Measurements from ENCODE around the gene PTPRM. TPM values are rescaled to one million over a fixed set of nuclear protein-coding genes. Genes with fewer than 3 reads are reported as not detected.
A peak's percentile ranks its signal among the peaks of the same experiment; 100 is the strongest.

Gene PTPRM
- total RNA-seq, 1 experiment from 2014 or later: 6.2 TPM

DNA sequence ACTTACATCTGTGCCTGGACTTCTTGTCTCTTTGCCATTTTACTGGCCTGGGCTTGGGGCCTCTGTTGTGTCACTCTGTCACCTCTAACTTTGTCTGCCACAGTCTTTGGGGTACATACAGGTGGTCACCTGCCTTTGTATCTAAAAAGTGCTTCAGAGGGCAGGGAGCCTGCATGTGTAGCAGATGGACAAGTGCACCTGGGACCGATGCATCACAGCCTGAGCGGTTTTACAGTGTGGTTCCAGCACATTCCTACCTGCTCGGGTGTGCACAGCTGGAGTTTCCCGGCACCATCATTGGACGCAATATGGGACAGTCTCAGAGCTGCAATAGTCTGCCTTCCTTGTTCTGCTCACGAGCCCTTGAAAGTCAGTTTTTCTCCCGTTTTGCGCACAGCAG lies 792.4 kb downstream of the PTPRM start:
- no CpG with 5 or more reads among the region's 8 CpGs for WGBS (ENCODE audit: extremely low coverage, insufficient read length, low lambda C conversion rate)
- Histone ChIP-seq H3K14ac (ENCODE audit: insufficient read depth, low read length) (no peak overlapping the region), H3K9me3 (ENCODE audit: control insufficient read depth, low read depth, low read length) (no peaks in the 10 kb centered on the region), H3K27ac (ENCODE audit: insufficient read length, low read depth, low read length) (no peak overlapping the region), H3K4me1 (ENCODE audit: insufficient read depth, low read length) (no peaks in the 10 kb centered on the region; the same call in none of the 2 replicates), H3K27me3 (ENCODE audit: insufficient read depth, low read length) (no peaks in the 10 kb centered on the region), H2BK12ac (ENCODE audit: insufficient read length, low read depth, low read length) (no peak overlapping the region), H3K9ac (ENCODE audit: extremely low read depth, insufficient read length, low read length) (no peak overlapping the region), H3K56ac (ENCODE audit: insufficient read length, low read depth, low read length) (no peak overlapping the region), H3K23me2 (ENCODE audit: insufficient read length, low read depth, low read length, poor library complexity, severe bottlenecking) (no peaks in the 10 kb centered on the region), H2AFZ (ENCODE audit: low read length) (no peak overlapping the region), H4K20me1 (ENCODE audit: control insufficient read depth, insufficient read depth, insufficient read length) (no peaks in the 10 kb centered on the region), H3K4ac (ENCODE audit: low read depth, low read length) (no peak overlapping the region), H2BK5ac (ENCODE audit: insufficient read length, low read length) (no peak overlapping the region), H2BK120ac (ENCODE audit: low read depth, low read length, poor library complexity, severe bottlenecking) (no peak overlapping the region), H2BK20ac (ENCODE audit: low read depth, low read length, poor library complexity, severe bottlenecking) (no peak overlapping the region), H2BK15ac (ENCODE audit: low read depth, low read length) (no peak overlapping the region), H2AK5ac (ENCODE audit: insufficient read length, low read length) (no peak overlapping the region), H3K79me1 (ENCODE audit: insufficient read depth, low read depth, low read length, poor library complexity, severe bottlenecking) (no peaks in the 10 kb centered on the region), H4K5ac (ENCODE audit: insufficient read length, low read depth, low read length) (peak overlapping the region; percentile 49), H3K4me2 (ENCODE audit: insufficient read depth, insufficient read length, low read length) (no peak overlapping the region), H4K8ac (replicated peaks; ENCODE audit: insufficient read length, low read depth, low read length) (no peak overlapping the region), H3K23ac (ENCODE audit: insufficient read length, low read depth, low read length) (no peak overlapping the region), H4K91ac (ENCODE audit: insufficient read length, low read depth, low read length) (no peak overlapping the region), H3T11ph (ENCODE audit: low read length) (no peak overlapping the region), H3K18ac (ENCODE audit: insufficient read length, low read depth, low read length) (no peak overlapping the region), H3K79me2 (ENCODE audit: insufficient read depth, low read length) (no peaks in the 10 kb centered on the region)
- Mint-ChIP-seq H3K9me3 (no peaks in the 10 kb centered on the region), H3K4me3 (no peak overlapping the region), H3K27ac (no peak overlapping the region), H3K27me3 (ENCODE audit: low read depth) (no peaks in the 10 kb centered on the region), H3K36me3 (ENCODE audit: insufficient read depth in 1 of 3, low read depth in 3 of 3) (no peaks in the 10 kb centered on the region; a peak in 1 of 7 replicates), H3K4me1 (peaks cover 20 to 21% of the 10 kb centered on the region in 2 experiments)
- no peak for DNase-seq
- TF ChIP-seq, protein P1, sequence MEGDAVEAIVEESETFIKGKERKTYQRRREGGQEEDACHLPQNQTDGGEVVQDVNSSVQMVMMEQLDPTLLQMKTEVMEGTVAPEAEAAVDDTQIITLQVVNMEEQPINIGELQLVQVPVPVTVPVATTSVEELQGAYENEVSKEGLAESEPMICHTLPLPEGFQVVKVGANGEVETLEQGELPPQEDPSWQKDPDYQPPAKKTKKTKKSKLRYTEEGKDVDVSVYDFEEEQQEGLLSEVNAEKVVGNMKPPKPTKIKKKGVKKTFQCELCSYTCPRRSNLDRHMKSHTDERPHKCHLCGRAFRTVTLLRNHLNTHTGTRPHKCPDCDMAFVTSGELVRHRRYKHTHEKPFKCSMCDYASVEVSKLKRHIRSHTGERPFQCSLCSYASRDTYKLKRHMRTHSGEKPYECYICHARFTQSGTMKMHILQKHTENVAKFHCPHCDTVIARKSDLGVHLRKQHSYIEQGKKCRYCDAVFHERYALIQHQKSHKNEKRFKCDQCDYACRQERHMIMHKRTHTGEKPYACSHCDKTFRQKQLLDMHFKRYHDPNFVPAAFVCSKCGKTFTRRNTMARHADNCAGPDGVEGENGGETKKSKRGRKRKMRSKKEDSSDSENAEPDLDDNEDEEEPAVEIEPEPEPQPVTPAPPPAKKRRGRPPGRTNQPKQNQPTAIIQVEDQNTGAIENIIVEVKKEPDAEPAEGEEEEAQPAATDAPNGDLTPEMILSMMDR (conservative IDR thresholded peaks at IDR 0.05): no peak
